Measurements from ENCODE around the gene PRR5L.

PRR5L gene

GRCh38 chr11:36427876-36428275, 131.8 kb downstream of the PRR5L start:
- no peak overlapping the region for H3K4me3 ChIP-seq (replicated peaks; ENCODE audit: insufficient read depth, low read length)
- DNase-seq (ENCODE audit: low read depth in 1 of 2, low spot score in 1 of 2), result no peak
- TF ChIP-seq SPI1 (IDR thresholded peaks at IDR 0.05; ENCODE audit: borderline replicate concordance, low read depth) (no peak), POLR2AphosphoS5 (IDR thresholded peaks at IDR 0.05; ENCODE audit: low read depth) (no peak), GABPA (IDR thresholded peaks at IDR 0.05; ENCODE audit: low read depth) (no peak), CTCF (IDR thresholded peaks at IDR 0.05; ENCODE audit: insufficient read depth, low read length) (no peak)
- TF ChIP-seq, protein P1, sequence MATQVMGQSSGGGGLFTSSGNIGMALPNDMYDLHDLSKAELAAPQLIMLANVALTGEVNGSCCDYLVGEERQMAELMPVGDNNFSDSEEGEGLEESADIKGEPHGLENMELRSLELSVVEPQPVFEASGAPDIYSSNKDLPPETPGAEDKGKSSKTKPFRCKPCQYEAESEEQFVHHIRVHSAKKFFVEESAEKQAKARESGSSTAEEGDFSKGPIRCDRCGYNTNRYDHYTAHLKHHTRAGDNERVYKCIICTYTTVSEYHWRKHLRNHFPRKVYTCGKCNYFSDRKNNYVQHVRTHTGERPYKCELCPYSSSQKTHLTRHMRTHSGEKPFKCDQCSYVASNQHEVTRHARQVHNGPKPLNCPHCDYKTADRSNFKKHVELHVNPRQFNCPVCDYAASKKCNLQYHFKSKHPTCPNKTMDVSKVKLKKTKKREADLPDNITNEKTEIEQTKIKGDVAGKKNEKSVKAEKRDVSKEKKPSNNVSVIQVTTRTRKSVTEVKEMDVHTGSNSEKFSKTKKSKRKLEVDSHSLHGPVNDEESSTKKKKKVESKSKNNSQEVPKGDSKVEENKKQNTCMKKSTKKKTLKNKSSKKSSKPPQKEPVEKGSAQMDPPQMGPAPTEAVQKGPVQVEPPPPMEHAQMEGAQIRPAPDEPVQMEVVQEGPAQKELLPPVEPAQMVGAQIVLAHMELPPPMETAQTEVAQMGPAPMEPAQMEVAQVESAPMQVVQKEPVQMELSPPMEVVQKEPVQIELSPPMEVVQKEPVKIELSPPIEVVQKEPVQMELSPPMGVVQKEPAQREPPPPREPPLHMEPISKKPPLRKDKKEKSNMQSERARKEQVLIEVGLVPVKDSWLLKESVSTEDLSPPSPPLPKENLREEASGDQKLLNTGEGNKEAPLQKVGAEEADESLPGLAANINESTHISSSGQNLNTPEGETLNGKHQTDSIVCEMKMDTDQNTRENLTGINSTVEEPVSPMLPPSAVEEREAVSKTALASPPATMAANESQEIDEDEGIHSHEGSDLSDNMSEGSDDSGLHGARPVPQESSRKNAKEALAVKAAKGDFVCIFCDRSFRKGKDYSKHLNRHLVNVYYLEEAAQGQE (IDR thresholded peaks at IDR 0.05; ENCODE audit: insufficient replicate concordance, low read depth), result no peak

DNA sequence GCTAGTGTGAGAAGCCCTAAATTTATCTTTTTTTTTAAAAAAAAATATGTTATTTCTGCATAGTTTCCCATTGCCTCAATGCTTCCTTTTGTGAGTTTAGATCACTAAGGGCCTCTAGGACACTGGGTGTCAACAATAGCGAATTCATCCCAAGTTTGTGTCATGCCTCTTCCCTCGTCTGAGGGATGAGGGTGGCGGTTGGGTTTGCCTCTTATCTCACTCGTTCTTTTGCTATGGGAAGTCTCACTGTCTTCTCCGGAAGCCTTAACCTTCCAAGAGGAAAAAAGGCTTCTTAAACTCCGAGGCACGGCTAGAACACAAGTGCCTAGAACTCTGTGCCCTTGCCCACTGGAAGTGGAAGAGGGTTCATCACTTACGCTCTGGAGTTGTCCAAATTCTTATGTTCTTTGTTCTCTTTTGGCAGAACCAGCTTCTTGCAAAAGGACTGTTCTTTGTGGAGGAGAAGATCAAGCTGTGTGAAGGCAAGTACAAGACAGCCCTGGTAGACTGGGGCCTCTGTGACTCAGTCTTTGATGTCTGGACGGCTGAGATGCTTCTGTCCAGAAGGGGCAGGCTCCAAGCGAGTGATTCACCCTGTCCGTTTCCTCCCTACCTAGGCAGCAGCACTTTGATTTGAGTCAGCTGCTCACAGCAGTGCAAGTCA, 135.5 kb downstream of the PRR5L start:
- no peak overlapping the region for H3K4me3 ChIP-seq (replicated peaks; ENCODE audit: insufficient read depth, low read length)
- TF ChIP-seq SPI1 (IDR thresholded peaks at IDR 0.05; ENCODE audit: borderline replicate concordance, low read depth), result no peak
- no peak for TF ChIP-seq GABPA (IDR thresholded peaks at IDR 0.05; ENCODE audit: low read depth)
- TF ChIP-seq POLR2AphosphoS5 (IDR thresholded peaks at IDR 0.05; ENCODE audit: low read depth), result no peak
- TF ChIP-seq CTCF (IDR thresholded peaks at IDR 0.05; ENCODE audit: insufficient read depth, low read length), result peak; percentile 0
- TF ChIP-seq, protein P1 (IDR thresholded peaks at IDR 0.05; ENCODE audit: insufficient replicate concordance, low read depth), result no peak
- H3K27me3 ChIP-seq (ENCODE audit: insufficient read depth, poor library complexity, severe bottlenecking), result no peaks in the 10 kb centered on the region
- H3K27ac ChIP-seq (replicated peaks), result no peak overlapping the region
- no peak for DNase-seq (ENCODE audit: low read depth in 1 of 2, low spot score in 1 of 2)

More at GRCh38 chr11:36427876-36428275, 131.8 kb downstream of the PRR5L start:
- H3K27ac ChIP-seq (replicated peaks), result no peak overlapping the region
- no peaks in the 10 kb centered on the region for H3K27me3 ChIP-seq (ENCODE audit: insufficient read depth, poor library complexity, severe bottlenecking)

- no peaks in the 10 kb centered on the region for H3K27me3 ChIP-seq (ENCODE audit: insufficient read depth, poor library complexity, severe bottlenecking)
- no peak overlapping the region for H3K4me3 ChIP-seq (replicated peaks; ENCODE audit: insufficient read depth, low read length)
- DNase-seq (ENCODE audit: low read depth in 1 of 2, low spot score in 1 of 2), result no peak
- H3K27ac ChIP-seq (replicated peaks), result no peak overlapping the region
- no peak for TF ChIP-seq POLR2AphosphoS5 (IDR thresholded peaks at IDR 0.05; ENCODE audit: low read depth)
Measured at GRCh38 chr11:36432093-36432469, 136.0 kb downstream of the PRR5L start.

DNA sequence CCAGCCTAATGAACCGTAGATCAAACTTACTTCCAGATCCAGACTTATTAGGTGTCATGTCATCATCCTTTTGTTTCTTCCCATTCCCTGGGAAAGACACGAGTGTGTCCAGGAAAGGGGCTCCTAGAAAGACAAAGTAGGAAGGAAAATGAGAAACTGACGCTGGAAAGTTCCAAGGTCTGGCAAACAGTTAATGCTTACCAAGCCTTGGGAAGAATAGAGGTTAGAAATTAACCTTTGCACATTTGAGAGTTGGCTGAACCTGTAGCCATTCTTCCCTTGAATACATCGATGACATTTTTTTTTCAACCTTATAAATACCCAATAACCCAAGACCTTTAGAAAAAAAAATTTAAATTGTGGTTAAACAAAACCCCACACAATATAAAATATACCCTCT, 136.7 kb downstream of the PRR5L start:
- Histone ChIP-seq H3K27me3 (ENCODE audit: insufficient read depth, poor library complexity, severe bottlenecking) (no peaks in the 10 kb centered on the region), H3K27ac (replicated peaks) (no peak overlapping the region)

More for the DNA sequence above, 136.7 kb downstream of the PRR5L start:
- TF ChIP-seq POLR2AphosphoS5 (IDR thresholded peaks at IDR 0.05; ENCODE audit: low read depth) (no peak), SPI1 (IDR thresholded peaks at IDR 0.05; ENCODE audit: borderline replicate concordance, low read depth) (no peak), GABPA (IDR thresholded peaks at IDR 0.05; ENCODE audit: low read depth) (no peak), CTCF (IDR thresholded peaks at IDR 0.05; ENCODE audit: insufficient read depth, low read length) (no peak)
- TF ChIP-seq, protein P1 (IDR thresholded peaks at IDR 0.05; ENCODE audit: insufficient replicate concordance, low read depth), result no peak
- no peak overlapping the region for H3K4me3 ChIP-seq (replicated peaks; ENCODE audit: insufficient read depth, low read length)
- DNase-seq (ENCODE audit: low read depth in 1 of 2, low spot score in 1 of 2), result no peak
